ENCODE data around the gene C15orf39.
"Not testable (repeated sequence)": the region's sequence is repeated elsewhere in the genome, so short reads cannot be mapped to it uniquely, and the experiment has no call there.

The C15orf39 gene

GRCh38 chr15:75258620-75259343 lies 57.1 kb downstream of the C15orf39 start:
- DNase-seq (ENCODE audit: low read depth in 2 of 3, low spot score in 1 of 3), result not testable (repeated sequence)

- DNase-seq (ENCODE audit: low read depth in 2 of 3, low spot score in 1 of 3), result not testable (repeated sequence)
Observed at GRCh38 chr15:75259873-75260272, 58.2 kb downstream of the C15orf39 start.
